H1 (cell line): ENCODE data around the gene NDUFV1.
"Not testable (repeated sequence)": the region's sequence is repeated elsewhere in the genome, so short reads cannot be mapped to it uniquely, and the experiment has no call there.

Experiments
- ATF2 ChIP-seq: IDR thresholded peaks from 2 replicates; pipeline ENCODE4 v1.6.1; 2012; ENCODE audit warnings: low read length, inconsistent platforms
- BACH1 ChIP-seq: IDR thresholded peaks from 2 replicates; pipeline ENCODE4 v1.6.1; 2012; ENCODE audit warnings: low read length, improper control_type of control experiment
- CEBPB ChIP-seq: IDR thresholded peaks from 2 replicates; pipeline ENCODE4 v1.6.1; 2012; ENCODE audit warnings: low read depth, low read length
- CTCF ChIP-seq, 3 experiments: IDR thresholded peaks; 1 replicate in 2 of 3; 2 replicates in 1 of 3; pipeline versions ENCODE4 v1.5.1 to v1.6.1; 2011; ENCODE audit warnings: low read length in 3 of 3, mild to moderate bottlenecking in 3 of 3, inconsistent platforms in 2 of 3, low read depth in 1 of 3, moderate library complexity in 1 of 3; ENCODE audit not compliant: insufficient read depth in 1 of 3; ENCODE audit errors: control extremely low read depth in 1 of 3
- EP300 ChIP-seq, 2 experiments: IDR thresholded peaks; 1 replicate in 1 of 2; 2 replicates in 1 of 2; pipeline ENCODE4 v1.6.1; 2011 to 2012; ENCODE audit warnings: low read depth in 2 of 2, low read length in 2 of 2, mild to moderate bottlenecking in 2 of 2, borderline replicate concordance in 1 of 2, inconsistent platforms in 1 of 2, moderate library complexity in 1 of 2
- HDAC6 ChIP-seq: IDR thresholded peaks from one replicate; pipeline ENCODE4 v1.7.1; 2012; ENCODE audit warnings: low read depth, mild to moderate bottlenecking, inconsistent platforms, low read length, moderate library complexity
- MAX ChIP-seq: IDR thresholded peaks from 2 replicates; pipeline ENCODE4 v1.6.1; 2012; ENCODE audit warnings: inconsistent platforms
- POLR2A ChIP-seq, 2 experiments: IDR thresholded peaks; 1 replicate in 1 of 2; 2 replicates in 1 of 2; pipeline ENCODE4 v1.6.1; 2011; ENCODE audit warnings: low read depth in 2 of 2, low read length in 2 of 2, mild to moderate bottlenecking in 2 of 2; ENCODE audit errors: control extremely low read depth in 1 of 2
- SIN3A ChIP-seq, 2 experiments: IDR thresholded peaks in 1 of 2; conservative IDR thresholded peaks in 1 of 2; 2 replicates each; pipeline ENCODE4 v1.6.1; 2011 to 2012; ENCODE audit warnings: low read length in 2 of 2, improper control_type of control experiment in 1 of 2, low read depth in 1 of 2, mild to moderate bottlenecking in 1 of 2
- SP2 ChIP-seq: IDR thresholded peaks from 2 replicates; pipeline ENCODE4 v1.6.1; 2012; ENCODE audit warnings: mild to moderate bottlenecking, low read length, inconsistent platforms
- SP4 ChIP-seq: IDR thresholded peaks from 2 replicates; pipeline ENCODE4 v1.6.1; 2012; ENCODE audit warnings: low read length, inconsistent platforms
- TAF1 ChIP-seq: IDR thresholded peaks from 2 replicates; pipeline ENCODE4 v1.6.1; 2011; ENCODE audit warnings: mild to moderate bottlenecking, low read depth, low read length

- not testable (repeated sequence) for TF ChIP-seq CEBPB; BACH1; CTCF (IDR thresholded peaks at IDR 0.05; ENCODE audit: control extremely low read depth in 1 of 3, insufficient read depth in 1 of 3, low read depth in 1 of 3, low read length in 3 of 3); SIN3A (conservative IDR thresholded peaks at IDR 0.05 in 1 of 2, IDR thresholded peaks at IDR 0.05 in 1 of 2; ENCODE audit: low read depth in 1 of 2, low read length in 2 of 2); SP4; EP300 (IDR thresholded peaks at IDR 0.05; ENCODE audit: borderline replicate concordance in 1 of 2, low read depth in 2 of 2, low read length in 2 of 2); TAF1; ATF2; MAX; SP2; HDAC6
- peak in 1 of 2 experiments; percentile 46; a peak in 1 of 3 replicates for TF ChIP-seq POLR2A (IDR thresholded peaks at IDR 0.05; ENCODE audit: control extremely low read depth in 1 of 2, low read depth in 2 of 2, low read length in 2 of 2)
Observed at GRCh38 chr11:67588899-67589415, 17.8 kb upstream of the NDUFV1 start.
